Type B pancreatic cell (in vitro differentiated cells): Measurements from ENCODE around the gene MRPL17. TPM values are rescaled to one million over a fixed set of nuclear protein-coding genes. Genes with fewer than 3 reads are reported as not detected.

ENCODE experiments used
- DNase-seq: peaks from one replicate; pipeline ENCODE4 v3.0.0; 2021; ENCODE audit warnings: mixed read lengths; ENCODE audit not compliant: unreplicated experiment; ENCODE audit errors: extremely low spot score
- H3K27ac Mint-ChIP-seq: 2 replicates; pipeline ENCODE4 v1.8.0; 2021; ENCODE audit warnings: mild to moderate bottlenecking, mixed read lengths
- H3K27me3 Mint-ChIP-seq: 2 replicates; pipeline ENCODE4 v1.8.0; 2021; ENCODE audit warnings: mixed read lengths
- H3K36me3 Mint-ChIP-seq: 2 replicates; pipeline ENCODE4 v1.8.0; 2021; ENCODE audit warnings: mixed read lengths
- H3K4me1 Mint-ChIP-seq: one replicate; pipeline ENCODE4 v1.8.0; 2021; ENCODE audit warnings: mixed read lengths; ENCODE audit not compliant: unreplicated experiment
- H3K4me3 Mint-ChIP-seq: 2 replicates; pipeline ENCODE4 v1.8.0; 2021; ENCODE audit warnings: mild to moderate bottlenecking, mixed read lengths
- H3K9me3 Mint-ChIP-seq: 2 replicates; pipeline ENCODE4 v1.8.0; 2021; ENCODE audit warnings: mixed read lengths
- total RNA-seq: library from RNA; stranded (reverse); gene quantifications from 2 replicates; pipeline ENCODE4 v1.2.1, GENCODE V29; 2021; ENCODE audit warnings: low replicate concordance
- TF ChIP-seq, protein P1 (sequence below): fragments of 200-600 bp; sonication (generic); conservative IDR thresholded peaks from 2 replicates; pipeline ENCODE4 v1.5.0; 2021; ENCODE audit warnings: antibody characterized with exemption, mild to moderate bottlenecking

MRPL17 gene
- total RNA-seq, 1 donor from 2014 or later, result 46.6 TPM

DNA sequence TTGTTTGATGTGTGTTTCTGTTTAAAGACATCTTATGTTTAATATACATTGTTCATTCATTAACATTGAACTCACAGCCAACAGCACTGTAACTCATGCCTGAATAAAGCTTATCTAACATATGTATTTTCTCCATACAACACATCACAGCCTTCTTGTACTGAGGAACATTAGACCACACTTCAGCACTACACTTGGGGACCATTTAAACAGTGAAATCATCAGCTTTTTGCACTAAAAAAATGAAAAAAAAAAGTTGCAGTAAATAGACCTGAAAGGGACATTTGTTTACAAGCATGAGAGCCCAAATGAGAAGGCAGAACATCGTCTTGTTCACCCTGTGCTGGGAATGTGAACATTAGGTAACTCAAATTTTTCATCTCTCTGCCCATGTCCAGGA is 48.6 kb downstream of the MRPL17 start:
- no peak overlapping the region for H3K27ac Mint-ChIP-seq
- DNase-seq, result no peak
- peaks cover 13% of the 10 kb centered on the region for H3K27me3 Mint-ChIP-seq
- no peak overlapping the region for H3K4me3 Mint-ChIP-seq
- peaks cover 9% of the 10 kb centered on the region for H3K36me3 Mint-ChIP-seq
- H3K4me1 Mint-ChIP-seq, result peaks cover 8% of the 10 kb centered on the region
- TF ChIP-seq, protein P1, sequence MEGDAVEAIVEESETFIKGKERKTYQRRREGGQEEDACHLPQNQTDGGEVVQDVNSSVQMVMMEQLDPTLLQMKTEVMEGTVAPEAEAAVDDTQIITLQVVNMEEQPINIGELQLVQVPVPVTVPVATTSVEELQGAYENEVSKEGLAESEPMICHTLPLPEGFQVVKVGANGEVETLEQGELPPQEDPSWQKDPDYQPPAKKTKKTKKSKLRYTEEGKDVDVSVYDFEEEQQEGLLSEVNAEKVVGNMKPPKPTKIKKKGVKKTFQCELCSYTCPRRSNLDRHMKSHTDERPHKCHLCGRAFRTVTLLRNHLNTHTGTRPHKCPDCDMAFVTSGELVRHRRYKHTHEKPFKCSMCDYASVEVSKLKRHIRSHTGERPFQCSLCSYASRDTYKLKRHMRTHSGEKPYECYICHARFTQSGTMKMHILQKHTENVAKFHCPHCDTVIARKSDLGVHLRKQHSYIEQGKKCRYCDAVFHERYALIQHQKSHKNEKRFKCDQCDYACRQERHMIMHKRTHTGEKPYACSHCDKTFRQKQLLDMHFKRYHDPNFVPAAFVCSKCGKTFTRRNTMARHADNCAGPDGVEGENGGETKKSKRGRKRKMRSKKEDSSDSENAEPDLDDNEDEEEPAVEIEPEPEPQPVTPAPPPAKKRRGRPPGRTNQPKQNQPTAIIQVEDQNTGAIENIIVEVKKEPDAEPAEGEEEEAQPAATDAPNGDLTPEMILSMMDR, result no peak
- H3K9me3 Mint-ChIP-seq, result no peaks in the 10 kb centered on the region

DNA sequence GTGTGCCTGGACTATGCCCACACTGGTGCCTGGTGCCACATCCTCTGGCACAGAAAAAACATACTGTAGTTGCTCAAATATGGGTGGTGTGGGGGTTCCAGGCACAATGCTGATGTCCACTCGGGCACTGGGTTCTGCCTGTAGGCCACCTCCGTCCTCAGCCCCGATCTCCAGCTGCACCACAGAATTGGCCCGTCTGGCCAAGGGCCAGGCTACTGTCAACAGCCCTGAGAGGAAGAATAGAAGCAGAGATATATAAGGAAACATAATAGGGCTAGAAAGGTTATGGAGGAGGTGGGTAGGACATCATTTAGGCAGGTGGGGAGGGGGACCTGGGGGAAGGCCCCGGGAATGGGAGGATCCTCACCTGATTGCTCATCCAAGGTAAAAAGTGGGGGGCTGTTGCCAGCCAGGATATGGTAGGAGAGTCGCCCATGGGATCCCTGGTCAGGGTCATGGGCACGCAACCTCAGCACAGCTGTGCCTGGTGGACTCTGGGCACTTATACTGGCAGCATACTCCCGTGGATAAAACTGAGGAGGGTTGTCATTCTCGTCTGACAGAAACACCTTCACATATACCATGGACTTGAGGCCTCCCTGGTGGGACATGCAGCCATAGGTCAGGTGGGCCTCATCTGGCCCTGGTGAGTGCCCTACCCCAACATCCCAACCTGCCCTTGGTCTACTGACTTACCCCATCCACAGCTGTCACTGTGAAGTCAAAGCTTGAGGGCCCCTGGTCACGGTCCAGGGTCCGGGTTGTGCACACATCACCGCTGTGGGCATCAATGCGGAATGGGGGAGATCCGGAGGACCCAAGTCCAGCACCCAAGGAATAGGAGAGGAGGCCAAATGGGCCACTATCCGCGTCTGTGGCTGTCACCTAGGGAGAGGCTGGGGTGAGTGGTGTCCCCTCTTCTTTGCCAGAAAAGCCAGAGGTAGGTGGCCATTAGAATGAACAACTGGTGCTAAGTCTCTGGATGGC is 49.4 kb downstream of the MRPL17 start:
- H3K36me3 Mint-ChIP-seq, result peaks cover 9% of the 10 kb centered on the region
- H3K27me3 Mint-ChIP-seq, result peaks cover 16% of the 10 kb centered on the region
- peaks cover 8% of the 10 kb centered on the region for H3K4me1 Mint-ChIP-seq
- TF ChIP-seq, protein P1, result no peak
- no peaks in the 10 kb centered on the region for H3K9me3 Mint-ChIP-seq
- DNase-seq, result peak; percentile 48
- no peak overlapping the region for H3K27ac Mint-ChIP-seq
- H3K4me3 Mint-ChIP-seq, result no peak overlapping the region

DNA sequence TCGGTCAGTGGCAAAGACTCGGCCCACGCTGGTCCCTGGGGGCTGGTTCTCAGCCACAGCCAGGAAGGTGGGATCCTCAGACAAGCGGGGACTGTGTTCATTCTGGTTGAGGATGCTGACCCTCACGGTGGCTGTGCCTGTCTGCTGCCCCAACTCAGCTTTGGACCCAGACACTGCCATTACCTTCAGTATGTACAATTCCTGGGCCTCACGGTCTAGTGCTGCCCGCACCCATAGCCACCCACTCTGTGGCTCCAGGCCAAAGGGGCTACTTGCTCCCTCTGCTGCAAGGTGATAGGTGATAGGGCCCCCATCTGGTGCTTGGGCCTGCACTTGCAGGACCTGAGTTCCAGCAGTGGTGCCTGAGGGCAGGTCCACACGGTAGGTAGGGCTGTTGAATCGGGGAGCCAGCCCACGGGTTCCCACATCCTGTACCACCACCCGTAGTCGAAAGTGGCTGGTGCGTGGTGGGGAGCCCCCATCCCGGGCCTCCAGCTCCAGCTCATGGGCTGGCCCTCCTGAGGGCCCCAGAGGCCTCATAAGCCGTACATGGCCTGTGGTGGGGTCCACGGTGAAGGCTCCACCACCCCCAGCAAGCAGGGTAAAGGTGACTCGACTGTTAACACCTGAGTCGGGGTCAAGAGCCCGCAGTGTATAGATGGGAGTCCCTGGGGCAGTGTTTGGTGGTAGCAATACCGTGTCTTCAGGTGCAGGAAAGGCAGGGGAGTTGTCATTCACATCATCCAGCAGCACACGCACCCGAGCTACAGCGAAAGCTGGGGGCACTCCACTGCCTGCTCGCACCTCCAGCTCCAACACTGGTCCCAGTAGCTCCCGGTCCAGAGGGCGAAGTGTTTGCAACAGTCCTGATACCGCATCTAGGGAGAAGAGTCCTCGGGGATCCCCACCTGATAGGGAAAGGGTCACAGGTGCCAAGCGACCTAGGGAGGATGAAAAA is 50.7 kb downstream of the MRPL17 start:
- peaks cover 22% of the 10 kb centered on the region for H3K27me3 Mint-ChIP-seq
- no peaks in the 10 kb centered on the region for H3K9me3 Mint-ChIP-seq
- DNase-seq, result peak; percentile 62
- H3K36me3 Mint-ChIP-seq, result peaks cover 9% of the 10 kb centered on the region
- H3K4me3 Mint-ChIP-seq, result no peak overlapping the region
- TF ChIP-seq, protein P1, result no peak
- H3K4me1 Mint-ChIP-seq, result peaks cover 8% of the 10 kb centered on the region
- H3K27ac Mint-ChIP-seq, result no peak overlapping the region

DNA sequence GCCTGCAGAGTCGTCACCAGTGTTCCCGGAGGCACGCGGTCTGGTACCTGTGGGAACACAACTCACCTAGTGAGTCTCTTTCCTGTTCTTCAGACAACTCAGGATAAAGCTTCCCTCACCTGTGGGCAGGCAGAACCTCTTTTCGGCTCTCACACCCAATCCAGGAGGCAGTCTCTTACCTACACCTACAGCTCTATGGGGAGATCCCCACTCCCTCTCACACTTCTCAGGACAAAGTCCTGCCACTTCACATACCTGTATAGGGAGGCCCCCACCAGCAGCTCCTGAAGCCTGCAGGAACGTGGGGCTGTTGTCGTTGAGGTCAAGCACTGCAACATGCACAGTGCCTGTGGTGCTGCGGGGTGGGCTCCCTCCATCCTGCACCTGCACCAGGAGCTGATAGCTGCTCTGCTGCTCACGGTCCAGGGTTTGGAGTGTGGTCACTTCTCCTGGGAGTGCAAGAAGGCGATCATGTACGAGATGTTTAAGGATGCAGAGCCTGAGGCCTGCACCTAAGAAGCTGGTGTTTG is 51.7 kb downstream of the MRPL17 start:
- Mint-ChIP-seq H3K4me1 (peaks cover 8% of the 10 kb centered on the region), H3K4me3 (peak overlapping the region; percentile 47), H3K36me3 (peaks cover 9% of the 10 kb centered on the region), H3K9me3 (no peaks in the 10 kb centered on the region), H3K27me3 (peaks cover 22% of the 10 kb centered on the region), H3K27ac (no peak overlapping the region)
- peak; percentile 52 for DNase-seq
- TF ChIP-seq, protein P1, result no peak

DNA sequence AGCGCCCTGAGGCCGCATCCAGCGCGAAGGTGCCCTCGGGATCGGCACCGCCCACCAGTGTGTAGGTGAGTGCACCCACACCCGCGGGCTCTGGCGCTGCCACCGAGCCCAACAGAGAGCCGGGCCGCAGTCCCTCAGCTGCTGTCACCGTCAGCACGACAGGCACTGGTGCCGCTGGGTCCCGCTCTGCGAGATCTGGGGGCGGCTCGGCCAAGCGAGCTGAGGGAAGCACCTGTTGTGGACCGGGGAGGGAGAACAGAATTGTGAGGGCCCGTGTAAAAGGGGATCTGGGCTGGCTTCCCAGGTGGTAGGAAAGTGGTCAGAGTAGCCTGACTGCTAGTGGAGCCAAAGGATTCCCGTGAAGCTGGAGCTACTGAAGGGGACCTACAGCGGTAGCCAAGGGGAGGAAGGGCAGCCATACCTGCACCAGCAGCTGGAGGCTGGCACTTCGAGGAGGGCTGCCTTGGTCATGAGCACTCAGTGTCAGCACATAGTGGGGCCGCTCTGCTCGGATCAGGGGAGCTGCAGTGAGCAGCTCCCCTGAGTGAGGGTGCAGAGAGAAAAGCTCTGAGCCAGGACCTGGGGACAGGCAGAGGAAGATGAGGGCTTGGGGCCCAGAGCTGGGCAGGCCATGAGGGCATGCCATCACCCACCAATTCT is 52.4 kb downstream of the MRPL17 start:
- Mint-ChIP-seq H3K36me3 (peaks cover 9% of the 10 kb centered on the region), H3K27me3 (peaks cover 22% of the 10 kb centered on the region), H3K27ac (no peak overlapping the region), H3K9me3 (no peaks in the 10 kb centered on the region), H3K4me1 (peaks cover 8% of the 10 kb centered on the region), H3K4me3 (peak overlapping the region; percentile 14)
- TF ChIP-seq, protein P1, result no peak
- DNase-seq, result peak; percentile 64
